Esophagus squamous epithelium (tissue), 4 donors: ENCODE results near the gene CAVIN4.

Experiments
- CTCF ChIP-seq, 6 experiments: fragments of 450-650 bp in 4 of 6; fragments of 200-600 bp in 2 of 6; sonication (generic) in 2 of 6; IDR thresholded peaks; one replicate each; pipeline ENCODE4 v1.5.1; 2016 to 2019; ENCODE audit warnings: antibody characterized with exemption in 6 of 6, mild to moderate bottlenecking in 4 of 6, moderate library complexity in 4 of 6
- POLR2A ChIP-seq, 4 donors: fragments of 450-650 bp; IDR thresholded peaks; one replicate each; pipeline ENCODE4 v1.6.1; 2017; ENCODE audit warnings: antibody characterized with exemption in 4 of 4, mild to moderate bottlenecking in 4 of 4, moderate library complexity in 3 of 4

GRCh38 chr9:100578610-100579009, 731 bp downstream of the CAVIN4 start:
- TF ChIP-seq CTCF (IDR thresholded peaks at IDR 0.05) (no peak), POLR2A (IDR thresholded peaks at IDR 0.05) (no peak)
